SK-N-SH (cell line): Measurements from ENCODE around the gene ZBED3. TPM values are rescaled to one million over a fixed set of nuclear protein-coding genes. Genes with fewer than 3 reads are reported as not detected.
"Not testable (repeated sequence)": the region's sequence is repeated elsewhere in the genome, so short reads cannot be mapped to it uniquely, and the experiment has no call there.

Source experiments
- CTCF ChIA-PET: fragments of 300-600, 350-600 bp; formaldehyde crosslinking; extraction: SDS; loops from one replicate; lab custom pipeline; 2021; lab: Yijun Ruan, JAX
- POLR2A ChIA-PET: fragments of 350-600 bp; sonication (Branson Sonifier 250); formaldehyde crosslinking; extraction: SDS; loops from one replicate; lab custom pipeline; 2020; ENCODE audit warnings: antibody characterized with exemption, inconsistent platforms; lab: Yijun Ruan, JAX
- DNase-seq: peaks from one replicate; pipeline ENCODE4 v3.0.0; 2012
- H2AFZ ChIP-seq: fragments of 200-600 bp; sonication (generic); 2 replicates; pipeline ENCODE4 v1.8.1; 2016; ENCODE audit warnings: antibody characterized with exemption, mild to moderate bottlenecking, low read depth
- H3F3A ChIP-seq: fragments of 200-600 bp; sonication (generic); replicated peaks from 2 replicates; pipeline ENCODE3; 2016; ENCODE audit warnings: antibody characterized with exemption, mild to moderate bottlenecking; ENCODE audit not compliant: insufficient read depth
- H3K27ac ChIP-seq, 2 experiments: fragments of 200-500 bp in 1 of 2; fragments of 200-600 bp in 1 of 2; sonication (Bioruptor generic) in 1 of 2; sonication (generic), shearing (Covaris generic) in 1 of 2; 2 replicates each; pipeline versions ENCODE4 v1.5.1 to v1.6.1; 2014 to 2016; ENCODE audit warnings: low read depth in 2 of 2, inconsistent platforms in 1 of 2, low read length in 1 of 2, mild to moderate bottlenecking in 1 of 2, mixed read lengths in 1 of 2
- H3K27me3 ChIP-seq: fragments of 200-600 bp; sonication (generic), shearing (Covaris generic); 2 replicates; pipeline ENCODE4 v1.6.1; 2016; ENCODE audit warnings: mixed run types; ENCODE audit not compliant: insufficient read depth
- H3K36me3 ChIP-seq, 2 experiments: fragments of 200-500 bp in 1 of 2; fragments of 200-600 bp in 1 of 2; sonication (Bioruptor generic) in 1 of 2; sonication (generic) in 1 of 2; replicated peaks in 1 of 2; 2 replicates each; pipeline versions ENCODE3 to v1.5.1; 2014 to 2016; ENCODE audit warnings: low read length in 1 of 2, mild to moderate bottlenecking in 1 of 2; ENCODE audit not compliant: insufficient read depth in 2 of 2, control insufficient read depth in 1 of 2
- H3K4me1 ChIP-seq, 2 experiments: fragments of 200-500 bp in 1 of 2; fragments of 200-600 bp in 1 of 2; sonication (Bioruptor generic) in 1 of 2; sonication (generic), shearing (Covaris generic) in 1 of 2; 2 replicates each; pipeline versions ENCODE4 v1.5.1 to v1.6.1; 2014 to 2016; ENCODE audit warnings: low read depth in 1 of 2, low read length in 1 of 2, mixed run types in 1 of 2; ENCODE audit not compliant: insufficient read depth in 2 of 2, control insufficient read depth in 1 of 2
- H3K4me2 ChIP-seq: fragments of 200-600 bp; sonication (generic), shearing (Covaris generic); 2 replicates; pipeline ENCODE4 v1.6.1; 2017; ENCODE audit warnings: mixed run types
- H3K4me3 ChIP-seq, 2 experiments: fragments of 200-500 bp in 1 of 2; fragments of 200-600 bp in 1 of 2; sonication (Bioruptor generic) in 1 of 2; sonication (generic), shearing (Covaris generic) in 1 of 2; 2 replicates each; pipeline versions ENCODE4 v1.5.1 to v1.8.1; 2014 to 2016; ENCODE audit warnings: low read depth in 2 of 2, inconsistent platforms in 1 of 2, low read length in 1 of 2, mild to moderate bottlenecking in 1 of 2, mixed read lengths in 1 of 2, moderate library complexity in 1 of 2
- H3K79me2 ChIP-seq: fragments of 200-600 bp; sonication (generic); 2 replicates; pipeline ENCODE4 v1.8.1; 2017; ENCODE audit warnings: mild to moderate bottlenecking; ENCODE audit not compliant: insufficient read depth
- H3K9ac ChIP-seq: fragments of 200-600 bp; sonication (generic); 2 replicates; pipeline ENCODE4 v1.6.1; 2017; ENCODE audit warnings: mixed run types
- H3K9me2 ChIP-seq: fragments of 200-600 bp; sonication (generic); 2 replicates; pipeline ENCODE4 v1.6.1; 2017; ENCODE audit warnings: mixed run types
- H3K9me3 ChIP-seq: fragments of 200-600 bp; sonication (generic); 2 replicates; pipeline ENCODE4 v1.6.1; 2017; ENCODE audit warnings: mixed run types, mild to moderate bottlenecking, moderate library complexity
- H4K20me1 ChIP-seq: fragments of 200-600 bp; sonication (generic); 2 replicates; pipeline ENCODE4 v1.6.1; 2017; ENCODE audit warnings: mild to moderate bottlenecking, mixed run types; ENCODE audit not compliant: insufficient read depth
- CTCF ChIP-seq: fragments of 200-600 bp; sonication (generic); IDR thresholded peaks from 2 replicates; pipeline ENCODE4 v1.6.1; 2017; ENCODE audit warnings: antibody characterized with exemption, mild to moderate bottlenecking, moderate library complexity
- ELF1 ChIP-seq: IDR thresholded peaks from 2 replicates; pipeline ENCODE4 v1.4.0; 2012
- EP300 ChIP-seq, 2 experiments: IDR thresholded peaks; 2 replicates each; pipeline versions ENCODE4 v1.4.0 to v1.6.1; 2012; ENCODE audit warnings: borderline replicate concordance in 1 of 2, low read depth in 1 of 2, low read length in 1 of 2
- GABPA ChIP-seq: IDR thresholded peaks from 2 replicates; pipeline ENCODE4 v1.4.0; 2012; ENCODE audit warnings: low read depth, mild to moderate bottlenecking
- IRF3 ChIP-seq: fragments of 150-350 bp; IDR thresholded peaks from 2 replicates; pipeline ENCODE4 v1.6.1; 2016; ENCODE audit warnings: mild to moderate bottlenecking, low read depth, low read length
- JUND ChIP-seq: IDR thresholded peaks from 2 replicates; pipeline ENCODE4 v1.4.0; 2012
- MEF2A ChIP-seq: IDR thresholded peaks from 2 replicates; pipeline ENCODE4 v1.4.0; 2012; ENCODE audit warnings: low read depth, borderline replicate concordance
- NFIC ChIP-seq: IDR thresholded peaks from 2 replicates; pipeline ENCODE4 v1.4.0; 2012; ENCODE audit warnings: borderline replicate concordance
- NRF1 ChIP-seq: IDR thresholded peaks from 2 replicates; pipeline ENCODE4 v1.6.1; 2012; ENCODE audit warnings: low read depth, mild to moderate bottlenecking, low read length
- RAD21 ChIP-seq: IDR thresholded peaks from 2 replicates; pipeline ENCODE4 v1.6.1; 2012; ENCODE audit warnings: mild to moderate bottlenecking, low read length
- RFX5 ChIP-seq: IDR thresholded peaks from 2 replicates; pipeline ENCODE4 v1.6.1; 2012; ENCODE audit warnings: mild to moderate bottlenecking, improper control_type of control experiment, low read length
- TCF12 ChIP-seq: IDR thresholded peaks from 2 replicates; pipeline ENCODE4 v1.4.0; 2012
- USF1 ChIP-seq: IDR thresholded peaks from 2 replicates; pipeline ENCODE4 v1.4.0; 2012; ENCODE audit warnings: low read depth, borderline replicate concordance
- WGBS: methylation state at CpG from one replicate; pipeline ENCODE4 v1.1.6; 2017; ENCODE audit warnings: low lambda C conversion rate; 5-methylcytosine and 5-hydroxymethylcytosine counted together
- polyA plus RNA-seq, 3 experiments: library from polyadenylated mRNA; depleted of rRNA; stranded (reverse); fragments of >200 nt; gene quantifications; 2 replicates each; pipeline ENCODE4 v1.2.3, GENCODE V29; 2012

Gene ZBED3
- polyA plus RNA-seq, 1 of the 3 experiments (the other 2 are of a cell fraction) = 5.8 TPM

- no peak overlapping the region for H3K4me3 ChIP-seq
- no peaks in the 10 kb centered on the region for H4K20me1 ChIP-seq
- no peak overlapping the region for H2AFZ ChIP-seq
- no peaks in the 10 kb centered on the region for H3K79me2 ChIP-seq
- no peak overlapping the region for H3K27ac ChIP-seq
- H3K9me2 ChIP-seq = no peaks in the 10 kb centered on the region
- H3K4me1 ChIP-seq = peaks cover 0 to 9% of the 10 kb centered on the region in 2 experiments; a peak in 2 of 4 replicates
- no peaks in the 10 kb centered on the region for H3K9me3 ChIP-seq
- no peak overlapping the region for H3K9ac ChIP-seq
- peaks cover 7% of the 10 kb centered on the region for H3F3A ChIP-seq
- H3K4me2 ChIP-seq = no peak overlapping the region
- no peaks in the 10 kb centered on the region for H3K27me3 ChIP-seq
- peaks cover 4 to 8% of the 10 kb centered on the region in 2 experiments for H3K36me3 ChIP-seq
- ChIA-PET CTCF (interaction anchor here (0.5 kb wide), 1 partner anchor 213 kb away, joined by 3 read pairs; no protein-coding TSS in a partner anchor), POLR2A (no interaction called here)
- DNase-seq = no peak
- 93% methylated on average over 6 of the region's 6 CpGs for WGBS
- no peak for TF ChIP-seq GABPA
- TF ChIP-seq RAD21 = no peak
- no peak for TF ChIP-seq MEF2A
These were observed 4.0 kb downstream of the ZBED3 start for GRCh38 chr5:77083088-77083487.

- H4K20me1 ChIP-seq = no peaks in the 10 kb centered on the region
These were observed 4.8 kb downstream of the ZBED3 start for GRCh38 chr5:77082280-77082679.

GRCh38 chr5:77080905-77081304 is 6.2 kb downstream of the ZBED3 start:
- Histone ChIP-seq H4K20me1 (no peaks in the 10 kb centered on the region), H3K9ac (no peak overlapping the region), H3K79me2 (no peaks in the 10 kb centered on the region), H3K27ac (no peak overlapping the region), H3K36me3 (peaks cover 4 to 8% of the 10 kb centered on the region in 2 experiments), H3K27me3 (no peaks in the 10 kb centered on the region), H3K4me2 (no peak overlapping the region), H2AFZ (no peak overlapping the region), H3K9me2 (no peaks in the 10 kb centered on the region), H3K9me3 (no peaks in the 10 kb centered on the region), H3F3A (peaks cover 7% of the 10 kb centered on the region), H3K4me1 (peaks cover 0 to 4% of the 10 kb centered on the region in 2 experiments; a peak in 2 of 4 replicates), H3K4me3 (no peak overlapping the region)
- TF ChIP-seq RFX5 = no peak
- no peak for TF ChIP-seq IRF3
- TF ChIP-seq NFIC = no peak
- TF ChIP-seq USF1 = no peak
- TF ChIP-seq TCF12 = no peak
- no peak for DNase-seq
- 94% methylated on average over 5 of the region's 5 CpGs for WGBS
- POLR2A ChIA-PET = no interaction called here
- CTCF ChIA-PET = interaction anchor here (1.0 kb wide), 1 partner anchor 212 kb away, joined by 3 read pairs; no protein-coding TSS in a partner anchor

More at GRCh38 chr5:77082280-77082679, 4.8 kb downstream of the ZBED3 start:
- H3K27ac ChIP-seq = no peak overlapping the region
- no peaks in the 10 kb centered on the region for H3K9me3 ChIP-seq
- H3K79me2 ChIP-seq = no peaks in the 10 kb centered on the region
- WGBS = 47% methylated on average over 1 of the region's 1 CpG
- peaks cover 7% of the 10 kb centered on the region for H3F3A ChIP-seq
- H3K9me2 ChIP-seq = no peaks in the 10 kb centered on the region
- CTCF ChIA-PET = interaction anchor here (0.5 kb wide), 1 partner anchor 212 kb away, joined by 3 read pairs; no protein-coding TSS in a partner anchor
- H3K9ac ChIP-seq = no peak overlapping the region
- no peak overlapping the region for H3K4me2 ChIP-seq
- H2AFZ ChIP-seq = no peak overlapping the region
- peaks cover 4 to 8% of the 10 kb centered on the region in 2 experiments for H3K36me3 ChIP-seq
- H3K4me3 ChIP-seq = no peak overlapping the region
- TF ChIP-seq CTCF (no peak), EP300 (IDR thresholded peaks at IDR 0.05; ENCODE audit: borderline replicate concordance in 1 of 2, low read depth in 1 of 2, low read length in 1 of 2) (no peak), GABPA (no peak), NRF1 (no peak), JUND (no peak), ELF1 (no peak)
- no peaks in the 10 kb centered on the region for H3K27me3 ChIP-seq
- DNase-seq = no peak
- H3K4me1 ChIP-seq = peaks cover 0 to 1% of the 10 kb centered on the region in 2 experiments; a peak in 2 of 4 replicates
- POLR2A ChIA-PET = no interaction called here

GRCh38 chr5:77080479-77080878 is 6.6 kb downstream of the ZBED3 start:
- H3K36me3 ChIP-seq, DNase-seq, H3K79me2 ChIP-seq, H3K27me3 ChIP-seq, H3K9me3 ChIP-seq, POLR2A ChIA-PET, H4K20me1 ChIP-seq, H3K4me1 ChIP-seq, H3F3A ChIP-seq, H3K9ac ChIP-seq, H3K27ac ChIP-seq, H3K4me3 ChIP-seq, H3K9me2 ChIP-seq, H2AFZ ChIP-seq, H3K4me2 ChIP-seq: not testable (repeated sequence)
- 95% methylated on average over 11 of the region's 11 CpGs for WGBS
- CTCF ChIA-PET = interaction anchor here (1.0 kb wide), 1 partner anchor 212 kb away, joined by 3 read pairs; no protein-coding TSS in a partner anchor
